HG03039 (cell line): ENCODE results near the gene BEND7.
"Not testable (repeated sequence)": the region's sequence is repeated elsewhere in the genome, so short reads cannot be mapped to it uniquely, and the experiment has no call there.

Experiments
- ATAC-seq: cut with Tn5 transposase; IDR thresholded peaks from one replicate; pipeline ENCODE4 v1.9.1; 2021; ENCODE audit warnings: mild to moderate bottlenecking, moderate library complexity; ENCODE audit not compliant: unreplicated experiment

BEND7 gene

GRCh38 chr10:13483951-13484350 lies 44.9 kb downstream of the BEND7 start:
- ATAC-seq = no peak

- ATAC-seq = no peak
Observed at GRCh38 chr10:13483073-13483472, 45.7 kb downstream of the BEND7 start.

- no peak for ATAC-seq
Observed at GRCh38 chr10:13481690-13482089, 47.1 kb downstream of the BEND7 start.

GRCh38 chr10:13475124-13475523 lies 53.7 kb downstream of the BEND7 start:
- no peak for ATAC-seq

DNA sequence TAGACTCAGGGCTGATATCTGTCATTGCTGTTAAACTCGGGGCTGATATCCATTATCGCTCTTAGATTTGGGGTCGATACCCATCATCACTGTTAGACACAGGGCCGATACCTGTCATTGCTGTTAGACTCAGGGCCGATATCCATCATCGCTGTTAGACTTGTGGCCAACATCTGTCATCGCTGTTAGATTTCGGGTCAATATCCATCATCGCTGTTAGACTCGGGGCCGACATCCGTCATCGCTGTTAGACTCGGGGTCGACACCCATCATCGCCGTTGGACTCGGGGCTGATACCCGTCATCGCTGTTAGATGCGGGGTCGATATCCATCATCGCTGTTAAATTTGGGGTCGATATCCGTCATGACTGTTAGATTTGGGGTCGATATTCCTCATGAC lies 54.8 kb downstream of the BEND7 start:
- ATAC-seq = no peak

GRCh38 chr10:13472359-13472758 lies 56.5 kb downstream of the BEND7 start:
- ATAC-seq = no peak

GRCh38 chr10:13470270-13470669 lies 58.5 kb downstream of the BEND7 start:
- ATAC-seq = no peak

DNA sequence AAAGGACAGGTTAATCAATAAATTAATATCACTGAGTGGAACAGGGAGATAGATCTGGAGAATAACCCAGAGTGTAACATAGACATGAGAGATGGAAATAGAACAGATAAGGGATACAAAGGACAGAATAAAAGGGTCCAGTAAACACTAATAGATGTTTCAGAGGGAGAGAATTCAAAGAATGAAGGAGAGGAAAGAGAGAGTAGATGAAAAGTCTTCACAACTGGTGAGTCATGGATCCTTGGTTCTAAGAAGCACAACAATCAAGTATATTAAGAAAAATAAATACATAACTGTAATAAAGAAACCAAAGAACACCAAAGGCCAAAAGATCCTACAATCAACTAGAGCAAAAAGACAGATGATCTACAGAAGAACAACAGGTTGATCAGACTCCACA lies 66.3 kb downstream of the BEND7 start:
- ATAC-seq = no peak

DNA sequence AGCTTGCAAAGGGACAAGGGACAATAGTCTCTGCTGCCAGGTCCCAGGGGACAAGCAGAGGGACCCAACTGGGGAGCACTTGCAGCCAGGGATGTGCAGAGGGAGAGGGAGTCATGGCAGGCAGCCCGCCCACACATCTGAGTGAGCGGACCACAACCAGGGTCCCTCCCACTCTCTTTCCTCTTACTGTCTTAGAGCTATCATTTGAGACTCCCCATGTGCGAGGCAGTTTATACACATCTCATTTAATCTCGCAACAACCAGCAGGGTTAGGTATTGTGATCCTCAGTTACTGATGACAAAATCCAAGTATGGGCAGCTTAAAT lies 70.2 kb downstream of the BEND7 start:
- no peak for ATAC-seq

GRCh38 chr10:13457958-13458686 lies 70.7 kb downstream of the BEND7 start:
- ATAC-seq = no peak

DNA sequence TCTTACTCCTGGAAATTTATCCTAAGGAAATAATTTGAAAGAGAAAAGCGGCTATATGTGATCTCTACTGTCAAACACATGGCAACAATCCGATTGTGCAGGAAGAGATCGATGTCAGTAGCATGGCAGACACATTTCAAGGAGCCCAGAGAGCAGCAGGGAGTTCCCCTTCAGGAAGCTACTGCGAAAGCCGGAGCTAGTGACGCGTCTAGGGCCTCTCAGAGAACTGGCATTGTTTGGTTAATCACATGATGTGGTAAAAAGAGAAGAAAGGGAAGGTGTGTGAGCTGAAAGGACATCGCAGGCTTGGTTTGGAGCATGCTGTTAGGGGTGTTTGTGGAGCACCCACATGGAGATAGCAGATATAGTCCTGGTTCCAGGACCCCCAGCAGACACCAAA lies 74.9 kb downstream of the BEND7 start:
- no peak for ATAC-seq

- ATAC-seq = no peak
Observed at GRCh38 chr10:13450069-13450468, 78.7 kb downstream of the BEND7 start.

DNA sequence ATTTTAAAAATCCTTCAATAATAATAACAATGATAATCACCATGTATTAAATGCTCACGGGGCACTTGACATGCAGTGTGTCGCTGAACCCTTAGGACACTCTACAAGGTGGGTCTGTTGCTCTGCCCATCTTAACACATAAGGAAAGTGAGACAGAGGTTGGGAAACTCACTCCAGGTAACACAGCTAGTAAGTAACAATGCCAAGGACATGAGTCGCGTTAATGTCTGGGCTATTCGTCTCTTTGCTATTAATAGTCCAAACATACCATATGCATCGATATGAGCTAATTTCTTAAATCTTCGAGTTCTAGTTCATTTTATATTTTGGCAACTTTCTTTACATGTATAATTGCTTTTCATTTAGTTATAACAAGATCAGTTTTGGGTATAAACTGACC lies 79.5 kb downstream of the BEND7 start:
- no peak for ATAC-seq

DNA sequence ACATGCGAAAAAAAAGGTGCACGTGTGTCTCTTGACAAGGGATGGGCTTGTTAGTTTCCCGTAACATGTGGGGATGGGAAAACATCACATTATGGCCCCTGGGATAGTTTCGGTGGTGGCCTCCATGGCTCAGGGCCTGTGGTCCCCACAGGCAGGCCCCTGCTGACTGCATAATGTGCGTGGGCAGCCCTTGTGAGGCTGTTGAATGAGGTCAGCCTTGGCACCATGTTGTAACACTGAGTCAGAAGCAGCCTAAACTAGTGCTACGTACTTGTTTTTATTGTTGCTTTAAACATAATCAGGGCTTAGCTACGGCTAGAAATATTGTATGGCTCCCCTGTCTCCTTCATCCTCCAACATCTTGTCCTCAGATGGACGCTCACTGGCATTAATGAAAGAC lies 80.6 kb downstream of the BEND7 start:
- no peak for ATAC-seq

- no peak for ATAC-seq
Observed at GRCh38 chr10:13445656-13446400, 83.0 kb downstream of the BEND7 start.

GRCh38 chr10:13441476-13441875 lies 87.3 kb downstream of the BEND7 start:
- ATAC-seq = no peak

GRCh38 chr10:13440185-13441061 lies 88.4 kb downstream of the BEND7 start:
- no peak for ATAC-seq

GRCh38 chr10:13439313-13440184 lies 89.3 kb downstream of the BEND7 start:
- ATAC-seq = no peak

DNA sequence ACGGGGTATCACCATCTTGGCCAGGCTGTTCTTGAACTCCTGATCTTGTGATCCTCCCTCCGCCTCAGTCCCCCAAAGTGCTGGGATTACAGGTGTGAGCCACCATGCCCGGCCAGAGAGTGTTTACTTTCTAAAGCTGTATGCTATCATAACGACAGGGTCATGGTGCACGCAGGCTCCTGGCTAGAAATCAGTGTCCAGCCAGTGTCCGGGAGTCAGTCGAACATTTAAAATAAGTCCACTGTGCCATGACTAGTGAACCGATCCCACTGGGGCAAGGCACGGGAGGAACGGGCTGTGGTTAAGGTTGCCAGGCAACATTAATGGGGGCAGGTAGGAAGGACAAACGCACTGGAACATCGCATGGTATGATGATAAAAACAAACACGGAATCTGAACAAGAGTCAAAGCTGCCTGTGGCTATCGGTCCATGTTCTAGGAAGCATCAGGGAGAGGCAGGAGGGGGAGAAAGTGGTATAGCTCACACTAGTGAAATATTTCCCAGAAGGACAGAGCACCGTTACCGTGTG lies 91.7 kb downstream of the BEND7 start:
- no peak for ATAC-seq

GRCh38 chr10:13427943-13428342 lies 100.9 kb downstream of the BEND7 start:
- not testable (repeated sequence) for ATAC-seq
